IMR-90 (cell line): ENCODE data around the gene MKRN2OS. TPM values are rescaled to one million over a fixed set of nuclear protein-coding genes. Genes with fewer than 3 reads are reported as not detected.

ENCODE experiments used
- ATAC-seq: fragments of 200-7000 bp; cut with Tn5 transposase; 2 replicates; pipeline ENCODE4 v1.9.1; 2020; ENCODE audit warnings: low read depth, mild to moderate bottlenecking, moderate library complexity
- BruUV-seq: library from RNA; stranded (reverse); fragments of 400-500 nt; replicated peaks from 2 replicates; lab custom pipeline; 2021; lab: Mats Ljungman, UMichigan
- CTCF ChIA-PET: fragments of 300-600 bp; formaldehyde crosslinking; extraction: SDS; loops from one replicate; lab custom pipeline; 2021; ENCODE audit warnings: antibody characterized with exemption; lab: Yijun Ruan, JAX
- POLR2A ChIA-PET: fragments of 300-600 bp; sonication (Branson Sonifier 250); formaldehyde crosslinking; loops from one replicate; lab custom pipeline; 2022; ENCODE audit warnings: antibody characterized with exemption; ENCODE audit not compliant: unreplicated experiment; lab: Charles Lee
- DNase-seq: peaks from one replicate; pipeline ENCODE4 v3.0.0; 2013
- H2AFZ ChIP-seq: replicated peaks from 2 replicates; pipeline ENCODE3; 2013; ENCODE audit warnings: low read length, mild to moderate bottlenecking; ENCODE audit not compliant: poor library complexity
- H2AK5ac ChIP-seq: 2 replicates; pipeline ENCODE4 v1.6.1; 2013; ENCODE audit warnings: low read depth, low read length, inconsistent platforms
- H2AK9ac ChIP-seq: replicated peaks from 2 replicates; pipeline ENCODE3; 2013; ENCODE audit warnings: mild to moderate bottlenecking, low read depth, low read length, moderate library complexity; ENCODE audit not compliant: poor library complexity
- H2BK120ac ChIP-seq: 2 replicates; pipeline ENCODE4 v1.6.1; 2013; ENCODE audit warnings: low read depth, low read length, inconsistent platforms
- H2BK15ac ChIP-seq: 3 replicates; pipeline ENCODE4 v1.6.1; 2013; ENCODE audit warnings: low read depth, low read length, inconsistent platforms
- H2BK20ac ChIP-seq: 2 replicates; pipeline ENCODE4 v1.6.1; 2013; ENCODE audit warnings: low read depth, mild to moderate bottlenecking, inconsistent platforms, low read length, moderate library complexity
- H2BK5ac ChIP-seq: 2 replicates; pipeline ENCODE4 v1.6.1; 2013; ENCODE audit warnings: mild to moderate bottlenecking, low read depth, low read length, inconsistent platforms; ENCODE audit not compliant: poor library complexity, severe bottlenecking
- H3K14ac ChIP-seq: replicated peaks from 2 replicates; pipeline ENCODE4 v1.6.1; 2013; ENCODE audit warnings: low read depth, low read length, inconsistent platforms
- H3K18ac ChIP-seq: 2 replicates; pipeline ENCODE4 v1.6.1; 2013; ENCODE audit warnings: low read depth, low read length, control low read depth
- H3K23ac ChIP-seq: 2 replicates; pipeline ENCODE4 v1.6.1; 2013; ENCODE audit warnings: low read depth, low read length, inconsistent platforms
- H3K27ac ChIP-seq: 2 replicates; pipeline ENCODE4 v1.5.1; 2013; ENCODE audit warnings: mild to moderate bottlenecking, control low read depth, low read length; ENCODE audit not compliant: insufficient read depth
- H3K27me3 ChIP-seq: 2 replicates; pipeline ENCODE4 v1.6.1; 2013; ENCODE audit warnings: low read length; ENCODE audit not compliant: control insufficient read depth, insufficient read depth
- H3K36me3 ChIP-seq: 2 replicates; pipeline ENCODE4 v1.6.1; 2013; ENCODE audit warnings: low read length, mixed read lengths; ENCODE audit not compliant: control insufficient read depth, insufficient read depth
- H3K4ac ChIP-seq: 2 replicates; pipeline ENCODE4 v1.6.1; 2013; ENCODE audit warnings: low read depth, low read length, inconsistent platforms
- H3K4me1 ChIP-seq: 2 replicates; pipeline ENCODE4 v1.6.1; 2013; ENCODE audit warnings: low read length, mixed read lengths; ENCODE audit not compliant: control insufficient read depth, insufficient read depth
- H3K4me2 ChIP-seq: 2 replicates; pipeline ENCODE4 v1.6.1; 2013; ENCODE audit warnings: low read depth, mild to moderate bottlenecking, control low read depth, low read length, moderate library complexity
- H3K4me3 ChIP-seq: 2 replicates; pipeline ENCODE4 v1.5.1; 2013; ENCODE audit warnings: low read depth, mild to moderate bottlenecking, control low read depth, low read length, moderate library complexity; ENCODE audit not compliant: insufficient read depth
- H3K56ac ChIP-seq: 2 replicates; pipeline ENCODE4 v1.6.1; 2013; ENCODE audit warnings: low read length, inconsistent platforms; ENCODE audit not compliant: insufficient read depth; ENCODE audit errors: extremely low read depth
- H3K79me1 ChIP-seq, 2 experiments: 2 replicates each; pipeline ENCODE4 v1.6.1; 2013; ENCODE audit warnings: low read length in 2 of 2, inconsistent platforms in 1 of 2, low read depth in 1 of 2
- H3K9ac ChIP-seq: 2 replicates; pipeline ENCODE4 v1.6.1; 2013; ENCODE audit warnings: low read depth, low read length, control low read depth
- H3K9me1 ChIP-seq: 2 replicates; pipeline ENCODE4 v1.6.1; 2013; ENCODE audit warnings: low read length, inconsistent platforms; ENCODE audit not compliant: insufficient read depth
- H3K9me3 ChIP-seq: 2 replicates; pipeline ENCODE4 v1.6.1; 2013; ENCODE audit warnings: low read length; ENCODE audit not compliant: control insufficient read depth, insufficient read depth
- H4K20me1 ChIP-seq: 2 replicates; pipeline ENCODE4 v1.6.1; 2013; ENCODE audit warnings: low read length, inconsistent platforms; ENCODE audit not compliant: insufficient read depth
- H4K5ac ChIP-seq: 2 replicates; pipeline ENCODE4 v1.6.1; 2013; ENCODE audit warnings: mild to moderate bottlenecking, low read depth, low read length, control low read depth
- H4K8ac ChIP-seq, 2 experiments: 2 replicates each; pipeline ENCODE4 v1.6.1; 2013; ENCODE audit warnings: low read depth in 2 of 2, low read length in 2 of 2, control low read depth in 1 of 2, inconsistent platforms in 1 of 2
- H4K91ac ChIP-seq: 2 replicates; pipeline ENCODE4 v1.6.1; 2013; ENCODE audit warnings: low read depth, low read length, inconsistent platforms; ENCODE audit not compliant: insufficient read depth
- BHLHE40 ChIP-seq: fragments of 150-350 bp; IDR thresholded peaks from 2 replicates; pipeline ENCODE4 v1.6.1; 2016; ENCODE audit warnings: mild to moderate bottlenecking, low read depth, low read length
- FOS ChIP-seq: fragments of 150-350 bp; IDR thresholded peaks from 2 replicates; pipeline ENCODE4 v1.6.1; 2016; ENCODE audit warnings: low read depth, low read length
- MAFK ChIP-seq: IDR thresholded peaks from 2 replicates; pipeline ENCODE4 v1.6.1; 2012; ENCODE audit warnings: low read depth, low read length, improper control_type of control experiment
- NFE2L2 ChIP-seq: fragments of 150-350 bp; IDR thresholded peaks from 2 replicates; pipeline ENCODE4 v1.6.1; 2016; ENCODE audit warnings: low read depth, mild to moderate bottlenecking, low read length
- POLR2A ChIP-seq: IDR thresholded peaks from 2 replicates; pipeline ENCODE4 v1.6.1; 2012; ENCODE audit warnings: mild to moderate bottlenecking, low read depth, low read length
- RAD21 ChIP-seq: IDR thresholded peaks from 2 replicates; pipeline ENCODE4 v1.6.1; 2012; ENCODE audit warnings: low read length, improper control_type of control experiment
- RFX5 ChIP-seq: IDR thresholded peaks from 2 replicates; pipeline ENCODE4 v1.8.0; 2012; ENCODE audit warnings: low read depth, mild to moderate bottlenecking, low read length, moderate library complexity
- SMC3 ChIP-seq: fragments of 150-350 bp; IDR thresholded peaks from 2 replicates; pipeline ENCODE4 v1.6.1; 2016; ENCODE audit warnings: low read depth, mild to moderate bottlenecking, antibody characterized with exemption, low read length, moderate library complexity
- WGBS, 2 experiments: methylation state at CpG; one replicate each; pipeline versions ENCODE4 v1.1.5 to v1.1.7; 2013; ENCODE audit warnings: missing lambda C conversion rate in 2 of 2; ENCODE audit not compliant: insufficient read length in 1 of 2; ENCODE audit errors: extremely low coverage in 2 of 2; 5-methylcytosine and 5-hydroxymethylcytosine counted together
- dilution Hi-C: fragments of 300-500 bp; cut with HindIII; formaldehyde crosslinking; loops from one replicate; pipeline ENCODE4 v1.14.3; 2018; ENCODE audit warnings: low sequenced_read_pairs; ENCODE audit not compliant: unreplicated experiment
- in situ Hi-C: fragments of 300-500 bp; cut with MboI; formaldehyde crosslinking; loops from 3 replicates; pipeline ENCODE4 v1.14.3; 2019; ENCODE audit warnings: low sequenced_read_pairs, inconsistent platforms, mixed read lengths
- intact Hi-C: fragments of 100-400 bp; cut with micrococcal nuclease; formaldehyde crosslinking; loops from 2 replicates; pipeline ENCODE4 v1.10.0; 2022
- polyA plus RNA-seq, 3 experiments: library from polyadenylated mRNA; depleted of rRNA; stranded (reverse); fragments of >200 nt; gene quantifications; 2 replicates each; pipeline ENCODE4 v1.2.3, GENCODE V29; 2012; ENCODE audit warnings: low replicate concordance in 1 of 3
- total RNA-seq: library from RNA; depleted of rRNA; stranded (reverse); fragments of >200 nt; gene quantifications from 2 replicates; pipeline ENCODE4 v1.2.3, GENCODE V29; 2012
- TF ChIP-seq, protein P1 (sequence below): fragments of 150-350 bp; IDR thresholded peaks from 2 replicates; pipeline ENCODE4 v1.6.1; 2017; ENCODE audit warnings: mild to moderate bottlenecking, antibody characterized with exemption, low read length, low read depth
- TF ChIP-seq, protein P2 (sequence below): conservative IDR thresholded peaks from 2 replicates; pipeline ENCODE4 v1.5.1; 2012; ENCODE audit warnings: mild to moderate bottlenecking, low read depth, low read length, improper control_type of control experiment
- TF ChIP-seq, protein P3 (sequence below): fragments of 150-350 bp; IDR thresholded peaks from 2 replicates; pipeline ENCODE4 v1.6.1; 2016; ENCODE audit warnings: low read depth, mild to moderate bottlenecking, low read length, moderate library complexity, borderline replicate concordance

MKRN2OS gene
- total and polyA plus RNA-seq, 2 of the 4 experiments (the other 2 are of a cell fraction) = not detected

DNA sequence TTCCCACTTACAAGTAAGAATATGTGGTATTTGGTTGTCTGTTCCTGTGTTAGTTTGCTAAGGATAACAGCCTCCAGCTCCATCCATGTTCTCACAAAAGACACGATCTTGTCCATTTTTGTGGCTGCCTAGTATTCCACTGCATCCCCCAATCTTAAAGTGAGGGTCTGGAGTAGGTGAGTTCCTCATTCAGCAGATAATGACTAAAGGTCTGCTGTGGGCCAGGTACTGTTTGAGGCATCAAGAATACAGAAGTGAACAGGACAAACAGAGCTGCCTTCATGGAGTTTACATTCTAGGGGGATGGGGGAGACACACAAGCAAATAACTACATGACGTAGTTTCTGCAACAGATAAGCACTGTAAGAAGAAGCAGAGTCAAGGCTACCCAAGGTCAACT, 24.3 kb downstream of the MKRN2OS start:
- no TSS peak for BruUV-seq
- dilution Hi-C loops = no loop called here
- Histone ChIP-seq H3K56ac (no peak overlapping the region), H4K20me1 (no peaks in the 10 kb centered on the region), H2AFZ (no peak overlapping the region), H3K18ac (no peak overlapping the region), H3K23ac (no peak overlapping the region), H2BK5ac (no peak overlapping the region), H3K36me3 (peaks cover 2% of the 10 kb centered on the region; the same call in 1 of the 2 replicates), H2BK15ac (no peak overlapping the region), H3K9ac (no peak overlapping the region), H3K4ac (no peak overlapping the region), H2BK20ac (no peak overlapping the region), H3K14ac (no peak overlapping the region), H3K9me1 (no peaks in the 10 kb centered on the region), H3K4me2 (no peak overlapping the region), H3K79me1 (no peaks in the 10 kb centered on the region), H3K9me3 (no peaks in the 10 kb centered on the region), H4K91ac (no peak overlapping the region), H4K8ac (no peak overlapping the region), H3K27ac (no peak overlapping the region), H2BK120ac (no peak overlapping the region), H2AK5ac (no peak overlapping the region), H2AK9ac (no peak overlapping the region), H4K5ac (no peak overlapping the region), H3K4me3 (no peak overlapping the region), H3K4me1 (peaks cover 2% of the 10 kb centered on the region; the same call in 1 of the 2 replicates), H3K27me3 (no peaks in the 10 kb centered on the region)
- intact Hi-C loops = no loop called here
- DNase-seq = no peak
- no peak for ATAC-seq
- 100% methylated on average over 1 of the region's 2 CpGs; no CpG with 5 or more reads in 1 of the 2 experiments for WGBS, 2 experiments
- TF ChIP-seq SMC3 (no peak), MAFK (no peak), RAD21 (no peak), RFX5 (no peak), FOS (no peak), POLR2A (no peak), BHLHE40 (no peak), NFE2L2 (no peak)
- TF ChIP-seq, protein P1, sequence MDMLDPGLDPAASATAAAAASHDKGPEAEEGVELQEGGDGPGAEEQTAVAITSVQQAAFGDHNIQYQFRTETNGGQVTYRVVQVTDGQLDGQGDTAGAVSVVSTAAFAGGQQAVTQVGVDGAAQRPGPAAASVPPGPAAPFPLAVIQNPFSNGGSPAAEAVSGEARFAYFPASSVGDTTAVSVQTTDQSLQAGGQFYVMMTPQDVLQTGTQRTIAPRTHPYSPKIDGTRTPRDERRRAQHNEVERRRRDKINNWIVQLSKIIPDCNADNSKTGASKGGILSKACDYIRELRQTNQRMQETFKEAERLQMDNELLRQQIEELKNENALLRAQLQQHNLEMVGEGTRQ = no peak
- TF ChIP-seq, protein P2, sequence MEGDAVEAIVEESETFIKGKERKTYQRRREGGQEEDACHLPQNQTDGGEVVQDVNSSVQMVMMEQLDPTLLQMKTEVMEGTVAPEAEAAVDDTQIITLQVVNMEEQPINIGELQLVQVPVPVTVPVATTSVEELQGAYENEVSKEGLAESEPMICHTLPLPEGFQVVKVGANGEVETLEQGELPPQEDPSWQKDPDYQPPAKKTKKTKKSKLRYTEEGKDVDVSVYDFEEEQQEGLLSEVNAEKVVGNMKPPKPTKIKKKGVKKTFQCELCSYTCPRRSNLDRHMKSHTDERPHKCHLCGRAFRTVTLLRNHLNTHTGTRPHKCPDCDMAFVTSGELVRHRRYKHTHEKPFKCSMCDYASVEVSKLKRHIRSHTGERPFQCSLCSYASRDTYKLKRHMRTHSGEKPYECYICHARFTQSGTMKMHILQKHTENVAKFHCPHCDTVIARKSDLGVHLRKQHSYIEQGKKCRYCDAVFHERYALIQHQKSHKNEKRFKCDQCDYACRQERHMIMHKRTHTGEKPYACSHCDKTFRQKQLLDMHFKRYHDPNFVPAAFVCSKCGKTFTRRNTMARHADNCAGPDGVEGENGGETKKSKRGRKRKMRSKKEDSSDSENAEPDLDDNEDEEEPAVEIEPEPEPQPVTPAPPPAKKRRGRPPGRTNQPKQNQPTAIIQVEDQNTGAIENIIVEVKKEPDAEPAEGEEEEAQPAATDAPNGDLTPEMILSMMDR = no peak
- TF ChIP-seq, protein P3, sequence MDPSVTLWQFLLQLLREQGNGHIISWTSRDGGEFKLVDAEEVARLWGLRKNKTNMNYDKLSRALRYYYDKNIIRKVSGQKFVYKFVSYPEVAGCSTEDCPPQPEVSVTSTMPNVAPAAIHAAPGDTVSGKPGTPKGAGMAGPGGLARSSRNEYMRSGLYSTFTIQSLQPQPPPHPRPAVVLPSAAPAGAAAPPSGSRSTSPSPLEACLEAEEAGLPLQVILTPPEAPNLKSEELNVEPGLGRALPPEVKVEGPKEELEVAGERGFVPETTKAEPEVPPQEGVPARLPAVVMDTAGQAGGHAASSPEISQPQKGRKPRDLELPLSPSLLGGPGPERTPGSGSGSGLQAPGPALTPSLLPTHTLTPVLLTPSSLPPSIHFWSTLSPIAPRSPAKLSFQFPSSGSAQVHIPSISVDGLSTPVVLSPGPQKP = no peak
- ChIA-PET CTCF (no interaction called here), POLR2A (interaction anchor here (0.6 kb wide), 1 partner anchor 44 kb away, joined by 3 read pairs; no protein-coding TSS in a partner anchor)
- in situ Hi-C loops = no loop called here
